Activated CD8-positive, alpha-beta T cell treated with anti-CD3 and anti-CD28 coated beads for 36 hours (primary cell): Measurements from ENCODE around the gene CABS1. TPM values are rescaled to one million over a fixed set of nuclear protein-coding genes. Genes with fewer than 3 reads are reported as not detected.

Source experiments
- ATAC-seq: fragments of 200-7000 bp; cut with Tn5 transposase; one replicate; pipeline ENCODE4 v1.10.0; 2021; ENCODE audit warnings: mild to moderate bottlenecking, moderate library complexity
- CTCF ChIA-PET: fragments of 350-600 bp; sonication (Branson Sonifier 250); formaldehyde crosslinking; loops from one replicate; lab custom pipeline; 2021; ENCODE audit warnings: antibody characterized with exemption; lab: Charles Lee
- POLR2A ChIA-PET: fragments of 350-600 bp; sonication (Branson Sonifier 250); formaldehyde crosslinking; loops from one replicate; lab custom pipeline; 2021; ENCODE audit warnings: antibody characterized with exemption; lab: Charles Lee
- DNase-seq: peaks from one replicate; pipeline ENCODE4 v3.0.0-alpha.2; 2020
- H3K27ac Mint-ChIP-seq: one replicate; pipeline ENCODE4 v1.8.0; 2021; ENCODE audit warnings: mild to moderate bottlenecking, mixed read lengths
- H3K27me3 Mint-ChIP-seq: one replicate; pipeline ENCODE4 v1.8.0; 2021; ENCODE audit warnings: mixed read lengths
- H3K36me3 Mint-ChIP-seq: one replicate; pipeline ENCODE4 v1.8.0; 2021; ENCODE audit warnings: low read depth, mixed read lengths
- H3K4me1 Mint-ChIP-seq: one replicate; pipeline ENCODE4 v1.8.0; 2021; ENCODE audit warnings: low read depth, mixed read lengths
- H3K4me3 Mint-ChIP-seq: one replicate; pipeline ENCODE4 v1.8.0; 2021; ENCODE audit warnings: mild to moderate bottlenecking, moderate library complexity, mixed read lengths
- H3K9me3 Mint-ChIP-seq: one replicate; pipeline ENCODE4 v1.8.0; 2021; ENCODE audit warnings: mixed read lengths
- CTCF ChIP-seq: fragments of 200-600 bp; IDR thresholded peaks from one replicate; pipeline ENCODE4 v1.8.0; 2022; ENCODE audit warnings: antibody characterized with exemption, mild to moderate bottlenecking
- intact Hi-C: fragments of 100-400 bp; cut with micrococcal nuclease; formaldehyde crosslinking; loops from one replicate; pipeline ENCODE4 v1.10.0; 2022
- total RNA-seq, 2 experiments: library from RNA; stranded (reverse); gene quantifications; one replicate each; pipeline ENCODE4 v1.2.3, GENCODE V29; 2021

Gene CABS1
- total RNA-seq: not detected

- CTCF ChIA-PET: interaction anchor here (1.7 kb wide), 1 partner anchor 8 kb away, joined by 4 read pairs; no protein-coding TSS in a partner anchor
- intact Hi-C loops: no loop called here
- no peaks in the 10 kb centered on the region for H3K27me3 Mint-ChIP-seq
These were observed at the start of gene CABS1 for GRCh38 chr4:70334681-70335080. TSS of gene CABS1 (plus strand) at chr4:70334981. CDS start at chr4:70335040, 59 bp downstream.

GRCh38 chr4:70288651-70289050 is 46.1 kb upstream of the CABS1 start:
- CTCF ChIA-PET: no interaction called here
- ATAC-seq: no peak
- DNase-seq: no peak
- no peak overlapping the region for H3K4me3 Mint-ChIP-seq
- POLR2A ChIA-PET: no interaction called here
- H3K9me3 Mint-ChIP-seq: peaks cover 4% of the 10 kb centered on the region
- intact Hi-C loops: no loop called here
- no peak for TF ChIP-seq CTCF
- H3K36me3 Mint-ChIP-seq: no peaks in the 10 kb centered on the region
- no peaks in the 10 kb centered on the region for H3K27me3 Mint-ChIP-seq
- no peak overlapping the region for H3K27ac Mint-ChIP-seq
- no peaks in the 10 kb centered on the region for H3K4me1 Mint-ChIP-seq

More at GRCh38 chr4:70334681-70335080, at the start of gene CABS1:
- H3K9me3 Mint-ChIP-seq: no peaks in the 10 kb centered on the region
- POLR2A ChIA-PET: no interaction called here
- ATAC-seq (no peak), DNase-seq (no peak)
- H3K4me3 Mint-ChIP-seq: no peak within 1 kb of the TSS
- H3K36me3 Mint-ChIP-seq: no peaks in the 10 kb centered on the region
- H3K4me1 Mint-ChIP-seq: no peaks in the 10 kb centered on the region
- TF ChIP-seq CTCF: no peak
- no peak within 1 kb of the TSS for H3K27ac Mint-ChIP-seq

DNA sequence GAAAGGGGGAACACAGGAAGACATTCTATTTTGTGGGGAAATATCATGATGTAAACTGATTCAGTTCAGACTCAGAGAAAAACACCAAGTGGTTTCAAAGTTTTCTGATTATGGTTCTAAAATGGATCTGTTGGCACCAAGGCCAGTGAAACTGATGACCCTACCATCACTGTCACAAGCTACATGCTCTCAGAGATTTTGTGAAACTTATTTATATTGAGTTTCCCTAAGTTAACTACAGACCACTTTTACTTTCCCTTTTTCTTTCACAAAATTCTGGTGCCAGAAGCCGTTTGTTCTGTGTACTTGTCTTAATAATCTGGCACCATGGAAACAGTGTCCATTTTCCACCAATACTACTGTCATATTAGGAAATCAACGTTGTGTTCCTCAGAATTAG is 43.4 kb upstream of the CABS1 start:
- intact Hi-C loops: no loop called here
- Mint-ChIP-seq H3K9me3 (peaks cover 4% of the 10 kb centered on the region), H3K4me3 (no peak overlapping the region), H3K4me1 (no peaks in the 10 kb centered on the region), H3K36me3 (no peaks in the 10 kb centered on the region), H3K27ac (no peak overlapping the region), H3K27me3 (no peaks in the 10 kb centered on the region)
- ChIA-PET CTCF (no interaction called here), POLR2A (no interaction called here)
- TF ChIP-seq CTCF: no peak
- no peak for ATAC-seq
- DNase-seq: no peak

- Mint-ChIP-seq H3K36me3 (no peaks in the 10 kb centered on the region), H3K9me3 (no peaks in the 10 kb centered on the region), H3K27me3 (no peaks in the 10 kb centered on the region), H3K4me3 (no peak overlapping the region), H3K4me1 (no peaks in the 10 kb centered on the region), H3K27ac (no peak overlapping the region)
- no peak for TF ChIP-seq CTCF
- no peak for ATAC-seq
- DNase-seq: no peak
- intact Hi-C loops: no loop called here
- ChIA-PET CTCF (no interaction called here), POLR2A (no interaction called here)
These were observed 37.2 kb upstream of the CABS1 start for GRCh38 chr4:70297576-70297975.

DNA sequence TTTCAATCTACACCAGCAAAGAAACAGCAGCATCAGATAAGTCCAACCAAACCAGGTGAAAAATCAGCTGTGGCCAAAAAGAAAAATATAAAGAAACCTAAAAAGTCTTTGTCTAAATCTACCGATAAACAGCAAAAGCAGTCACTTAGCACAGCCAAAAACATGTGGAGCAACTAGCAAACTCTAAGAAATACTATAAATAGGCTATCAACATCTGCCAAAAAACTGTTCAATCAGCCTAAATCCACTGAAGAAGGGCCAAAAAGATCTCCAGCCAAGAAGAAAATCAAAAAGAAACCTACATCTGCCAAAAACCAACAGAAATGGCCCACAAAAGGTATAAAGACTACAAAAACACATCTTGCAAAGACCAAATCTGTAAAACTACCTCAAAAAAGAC is 36.7 kb upstream of the CABS1 start:
- no peaks in the 10 kb centered on the region for H3K9me3 Mint-ChIP-seq
- intact Hi-C loops: no loop called here
- DNase-seq (no peak), ATAC-seq (no peak)
- H3K27me3 Mint-ChIP-seq: no peaks in the 10 kb centered on the region
- ChIA-PET CTCF (no interaction called here), POLR2A (no interaction called here)
- no peak overlapping the region for H3K27ac Mint-ChIP-seq
- TF ChIP-seq CTCF: no peak
- no peak overlapping the region for H3K4me3 Mint-ChIP-seq
- H3K36me3 Mint-ChIP-seq: no peaks in the 10 kb centered on the region
- no peaks in the 10 kb centered on the region for H3K4me1 Mint-ChIP-seq
